HL-60 (cell line): ENCODE results near the gene SNRPD2.

Experiments
- DNase-seq, 2 experiments: peaks; one replicate each; pipeline ENCODE4 v3.0.0-alpha.2; 2010 to 2020; ENCODE audit warnings: low read depth in 1 of 2, low spot score in 1 of 2
- H3K27ac ChIP-seq: fragments of 250-450 bp; sonication (Bioruptor Pico); replicated peaks from 2 replicates; pipeline ENCODE4 v1.5.1; 2020; ENCODE audit warnings: mild to moderate bottlenecking, moderate library complexity
- H3K27me3 ChIP-seq: fragments of 250-450 bp; sonication (Bioruptor Pico); 2 replicates; pipeline ENCODE4 v1.5.1; 2021; ENCODE audit warnings: mild to moderate bottlenecking, moderate library complexity; ENCODE audit not compliant: insufficient read depth, poor library complexity, severe bottlenecking
- H3K4me3 ChIP-seq: replicated peaks from 2 replicates; pipeline ENCODE4 v1.5.1; 2011; ENCODE audit warnings: mild to moderate bottlenecking, control low read depth, low read length; ENCODE audit not compliant: insufficient read depth
- GABPA ChIP-seq: IDR thresholded peaks from 2 replicates; pipeline ENCODE4 v1.6.1; 2012; ENCODE audit warnings: low read depth
- POLR2AphosphoS5 ChIP-seq: IDR thresholded peaks from 2 replicates; pipeline ENCODE4 v1.6.1; 2012; ENCODE audit warnings: low read depth
- SPI1 ChIP-seq: IDR thresholded peaks from 2 replicates; pipeline ENCODE4 v1.6.1; 2012; ENCODE audit warnings: low read depth, mild to moderate bottlenecking, borderline replicate concordance
- TF ChIP-seq, protein P1 (sequence below): IDR thresholded peaks from one replicate; pipeline ENCODE4 v1.5.1; 2011; ENCODE audit warnings: low read length, control low read depth, inconsistent platforms; ENCODE audit not compliant: insufficient read depth
- TF ChIP-seq, protein P2 (sequence below): IDR thresholded peaks from 2 replicates; pipeline ENCODE4 v1.6.1; 2012; ENCODE audit warnings: low read depth; ENCODE audit not compliant: insufficient replicate concordance

SNRPD2 gene

DNA sequence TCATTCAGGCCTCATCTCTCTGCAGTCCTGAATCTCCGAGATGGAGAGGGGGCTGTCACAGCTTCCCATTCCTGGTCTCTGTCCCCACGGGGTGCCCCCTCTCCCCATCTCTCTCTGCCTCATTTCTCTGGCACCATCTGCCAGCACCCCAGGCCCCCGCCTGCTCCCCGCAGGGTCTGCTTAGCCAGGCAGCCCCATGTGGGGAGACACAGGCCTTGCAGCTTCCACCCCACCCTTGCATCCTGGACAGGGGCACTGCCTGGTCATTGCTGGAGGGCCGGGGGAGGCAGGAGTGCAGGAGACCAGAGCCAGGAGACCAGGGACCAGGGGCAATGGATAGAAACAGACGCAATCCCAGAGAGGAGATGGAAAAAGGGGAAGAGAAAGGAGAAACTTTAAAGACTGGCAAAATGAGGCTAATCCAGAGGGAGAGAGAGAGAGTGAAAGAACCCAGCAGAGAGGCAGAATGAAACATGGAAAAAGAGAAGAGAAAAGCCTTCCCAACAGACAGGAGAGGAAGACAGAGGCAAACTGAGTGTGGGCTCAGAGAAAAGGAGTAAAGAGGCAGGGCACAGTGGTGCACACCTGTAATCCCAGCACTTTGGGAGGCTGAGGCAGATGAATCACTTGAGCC lies 32.5 kb downstream of the SNRPD2 start:
- no peak for DNase-seq
- no peak overlapping the region for H3K27ac ChIP-seq
- no peak overlapping the region for H3K4me3 ChIP-seq
- TF ChIP-seq SPI1, result no peak
- no peak for TF ChIP-seq GABPA
- TF ChIP-seq, protein P1, sequence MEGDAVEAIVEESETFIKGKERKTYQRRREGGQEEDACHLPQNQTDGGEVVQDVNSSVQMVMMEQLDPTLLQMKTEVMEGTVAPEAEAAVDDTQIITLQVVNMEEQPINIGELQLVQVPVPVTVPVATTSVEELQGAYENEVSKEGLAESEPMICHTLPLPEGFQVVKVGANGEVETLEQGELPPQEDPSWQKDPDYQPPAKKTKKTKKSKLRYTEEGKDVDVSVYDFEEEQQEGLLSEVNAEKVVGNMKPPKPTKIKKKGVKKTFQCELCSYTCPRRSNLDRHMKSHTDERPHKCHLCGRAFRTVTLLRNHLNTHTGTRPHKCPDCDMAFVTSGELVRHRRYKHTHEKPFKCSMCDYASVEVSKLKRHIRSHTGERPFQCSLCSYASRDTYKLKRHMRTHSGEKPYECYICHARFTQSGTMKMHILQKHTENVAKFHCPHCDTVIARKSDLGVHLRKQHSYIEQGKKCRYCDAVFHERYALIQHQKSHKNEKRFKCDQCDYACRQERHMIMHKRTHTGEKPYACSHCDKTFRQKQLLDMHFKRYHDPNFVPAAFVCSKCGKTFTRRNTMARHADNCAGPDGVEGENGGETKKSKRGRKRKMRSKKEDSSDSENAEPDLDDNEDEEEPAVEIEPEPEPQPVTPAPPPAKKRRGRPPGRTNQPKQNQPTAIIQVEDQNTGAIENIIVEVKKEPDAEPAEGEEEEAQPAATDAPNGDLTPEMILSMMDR, result no peak
- TF ChIP-seq POLR2AphosphoS5, result no peak
- TF ChIP-seq, protein P2, sequence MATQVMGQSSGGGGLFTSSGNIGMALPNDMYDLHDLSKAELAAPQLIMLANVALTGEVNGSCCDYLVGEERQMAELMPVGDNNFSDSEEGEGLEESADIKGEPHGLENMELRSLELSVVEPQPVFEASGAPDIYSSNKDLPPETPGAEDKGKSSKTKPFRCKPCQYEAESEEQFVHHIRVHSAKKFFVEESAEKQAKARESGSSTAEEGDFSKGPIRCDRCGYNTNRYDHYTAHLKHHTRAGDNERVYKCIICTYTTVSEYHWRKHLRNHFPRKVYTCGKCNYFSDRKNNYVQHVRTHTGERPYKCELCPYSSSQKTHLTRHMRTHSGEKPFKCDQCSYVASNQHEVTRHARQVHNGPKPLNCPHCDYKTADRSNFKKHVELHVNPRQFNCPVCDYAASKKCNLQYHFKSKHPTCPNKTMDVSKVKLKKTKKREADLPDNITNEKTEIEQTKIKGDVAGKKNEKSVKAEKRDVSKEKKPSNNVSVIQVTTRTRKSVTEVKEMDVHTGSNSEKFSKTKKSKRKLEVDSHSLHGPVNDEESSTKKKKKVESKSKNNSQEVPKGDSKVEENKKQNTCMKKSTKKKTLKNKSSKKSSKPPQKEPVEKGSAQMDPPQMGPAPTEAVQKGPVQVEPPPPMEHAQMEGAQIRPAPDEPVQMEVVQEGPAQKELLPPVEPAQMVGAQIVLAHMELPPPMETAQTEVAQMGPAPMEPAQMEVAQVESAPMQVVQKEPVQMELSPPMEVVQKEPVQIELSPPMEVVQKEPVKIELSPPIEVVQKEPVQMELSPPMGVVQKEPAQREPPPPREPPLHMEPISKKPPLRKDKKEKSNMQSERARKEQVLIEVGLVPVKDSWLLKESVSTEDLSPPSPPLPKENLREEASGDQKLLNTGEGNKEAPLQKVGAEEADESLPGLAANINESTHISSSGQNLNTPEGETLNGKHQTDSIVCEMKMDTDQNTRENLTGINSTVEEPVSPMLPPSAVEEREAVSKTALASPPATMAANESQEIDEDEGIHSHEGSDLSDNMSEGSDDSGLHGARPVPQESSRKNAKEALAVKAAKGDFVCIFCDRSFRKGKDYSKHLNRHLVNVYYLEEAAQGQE, result no peak
- H3K27me3 ChIP-seq, result no peaks in the 10 kb centered on the region

DNA sequence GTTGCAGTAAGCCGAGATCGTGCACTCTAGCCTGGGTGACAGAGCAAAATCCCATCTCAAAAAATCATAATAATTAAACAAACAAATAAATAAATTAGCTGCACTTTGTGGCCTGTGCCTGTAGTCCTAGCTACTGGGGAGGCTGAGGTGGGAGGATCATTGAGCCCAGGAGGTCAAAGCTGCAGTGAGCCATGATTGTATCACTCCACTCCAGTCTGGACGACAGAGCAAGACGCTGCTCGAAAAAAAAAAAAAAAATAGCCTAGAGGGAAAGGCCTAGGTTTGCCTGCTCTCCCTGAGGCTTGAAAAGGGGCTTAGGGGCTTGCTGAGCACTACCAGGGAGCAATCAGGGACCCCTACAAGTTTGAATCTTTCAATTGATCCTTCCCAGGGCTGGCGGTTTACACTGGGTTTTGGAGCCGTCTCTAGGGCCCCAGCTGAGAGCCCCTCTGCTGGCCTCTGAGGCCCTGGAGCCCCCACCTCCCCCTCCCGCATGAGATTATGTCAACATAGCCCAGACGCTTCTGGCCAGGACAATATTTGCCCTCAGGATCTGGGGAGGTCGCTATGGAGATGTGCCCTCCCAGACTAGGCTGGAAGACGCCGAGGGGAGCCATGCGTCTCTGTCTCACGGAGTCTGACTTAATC lies 34.1 kb downstream of the SNRPD2 start:
- Histone ChIP-seq H3K27ac (no peak overlapping the region), H3K27me3 (no peaks in the 10 kb centered on the region), H3K4me3 (no peak overlapping the region)
- DNase-seq, result no peak
- TF ChIP-seq, protein P1, result no peak
- no peak for TF ChIP-seq SPI1
- no peak for TF ChIP-seq POLR2AphosphoS5
- TF ChIP-seq, protein P2, result no peak
- no peak for TF ChIP-seq GABPA

DNA sequence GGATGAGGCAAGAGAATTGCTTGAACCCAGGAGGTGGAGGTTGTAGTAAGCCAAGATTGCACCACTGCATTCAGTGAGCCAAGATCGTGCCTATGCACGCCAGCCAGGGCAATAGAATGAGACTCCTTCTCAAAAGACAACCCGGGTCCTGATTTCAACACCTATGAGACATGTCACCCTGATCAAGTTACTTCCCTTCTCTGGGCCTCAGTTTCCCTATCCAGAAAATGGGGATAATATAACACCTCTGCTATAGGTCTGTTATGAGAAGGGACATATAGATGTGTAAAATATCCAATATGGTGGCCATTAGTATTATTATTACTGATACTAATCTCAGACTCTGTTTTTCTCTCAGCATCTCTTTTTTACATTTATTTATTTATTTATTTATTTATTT lies 36.7 kb downstream of the SNRPD2 start:
- H3K4me3 ChIP-seq, result no peak overlapping the region
- H3K27ac ChIP-seq, result no peak overlapping the region
- TF ChIP-seq POLR2AphosphoS5 (no peak), SPI1 (no peak), GABPA (no peak)
- TF ChIP-seq, protein P2, result no peak
- TF ChIP-seq, protein P1, result no peak
- no peak for DNase-seq
- no peaks in the 10 kb centered on the region for H3K27me3 ChIP-seq
